Suprapubic skin (tissue), 3 donors: Measurements from ENCODE around the gene SETBP1.

Experiments
- CTCF ChIP-seq, 2 donors: fragments of 200-600 bp in 1 of 2; fragments of 450-650 bp in 1 of 2; sonication (generic) in 1 of 2; IDR thresholded peaks; one replicate each; pipeline ENCODE4 v1.5.1; 2016 to 2019; ENCODE audit warnings: antibody characterized with exemption in 2 of 2, mild to moderate bottlenecking in 1 of 2, moderate library complexity in 1 of 2
- EP300 ChIP-seq: sonication (generic); formaldehyde crosslinking; IDR thresholded peaks from one replicate; pipeline ENCODE4 v1.6.1; 2017; ENCODE audit warnings: antibody characterized with exemption
- POLR2A ChIP-seq, 2 donors: fragments of 450-650 bp; IDR thresholded peaks; one replicate each; pipeline ENCODE4 v1.6.1; 2017; ENCODE audit warnings: antibody characterized with exemption in 2 of 2, mild to moderate bottlenecking in 2 of 2, moderate library complexity in 2 of 2

- TF ChIP-seq CTCF (IDR thresholded peaks at IDR 0.05) (no peak), EP300 (no peak), POLR2A (IDR thresholded peaks at IDR 0.05) (no peak)
Measured at GRCh38 chr18:44789710-44790109, 109.0 kb downstream of the SETBP1 start.
